Renal pelvis (tissue), 4 donors: Measurements from ENCODE around the gene CFAP54. TPM values are rescaled to one million over a fixed set of nuclear protein-coding genes. Genes with fewer than 3 reads are reported as not detected.
A peak's percentile ranks its signal among the peaks of the same experiment; 100 is the strongest.

Experiments
- DNase-seq: peaks from one replicate; pipeline ENCODE4 v3.0.0-alpha.2; 2013
- polyA plus RNA-seq, 3 donors: library from polyadenylated mRNA; unstranded; fragments of 120-200 nt; gene quantifications; one replicate each; pipeline ENCODE4 v1.2.1, GENCODE V29; 2013; ENCODE audit not compliant: insufficient read length in 3 of 3

Gene CFAP54
- polyA plus RNA-seq, 3 donors = 2.1 to 4.7 (median 2.7) TPM

DNA sequence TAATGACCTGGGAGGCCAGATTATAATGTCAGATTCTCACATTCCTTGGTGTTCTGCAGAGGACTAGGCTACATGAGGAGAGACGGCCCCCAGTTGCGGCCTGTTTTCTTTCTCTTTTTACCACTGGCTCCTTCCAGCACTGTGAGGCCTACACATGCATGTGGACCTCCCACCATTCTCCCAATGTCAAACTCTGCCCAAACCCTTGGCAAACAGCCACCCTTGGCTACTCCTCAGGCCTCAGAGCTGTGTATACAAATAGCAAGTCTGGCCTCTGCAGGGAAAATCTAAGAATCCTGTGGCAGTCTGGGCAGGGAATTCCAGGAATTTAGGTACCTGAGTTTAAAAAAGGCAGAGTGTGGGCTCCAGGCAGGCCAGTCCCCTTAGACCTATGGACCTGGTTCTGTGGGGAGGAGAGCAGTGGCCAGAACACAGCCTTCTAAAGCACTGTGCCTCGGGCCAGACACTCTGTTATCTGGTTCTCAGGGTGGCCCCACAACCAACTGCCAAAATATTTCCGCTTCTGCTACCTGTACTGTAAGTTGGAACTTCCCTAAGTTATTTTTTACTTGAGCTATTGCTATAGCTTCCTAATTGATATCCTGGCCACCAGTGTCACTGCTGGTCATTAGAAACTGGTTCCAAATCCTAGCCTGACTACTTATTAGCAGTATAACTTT lies 397.8 kb downstream of the CFAP54 start:
- no peak for DNase-seq

DNA sequence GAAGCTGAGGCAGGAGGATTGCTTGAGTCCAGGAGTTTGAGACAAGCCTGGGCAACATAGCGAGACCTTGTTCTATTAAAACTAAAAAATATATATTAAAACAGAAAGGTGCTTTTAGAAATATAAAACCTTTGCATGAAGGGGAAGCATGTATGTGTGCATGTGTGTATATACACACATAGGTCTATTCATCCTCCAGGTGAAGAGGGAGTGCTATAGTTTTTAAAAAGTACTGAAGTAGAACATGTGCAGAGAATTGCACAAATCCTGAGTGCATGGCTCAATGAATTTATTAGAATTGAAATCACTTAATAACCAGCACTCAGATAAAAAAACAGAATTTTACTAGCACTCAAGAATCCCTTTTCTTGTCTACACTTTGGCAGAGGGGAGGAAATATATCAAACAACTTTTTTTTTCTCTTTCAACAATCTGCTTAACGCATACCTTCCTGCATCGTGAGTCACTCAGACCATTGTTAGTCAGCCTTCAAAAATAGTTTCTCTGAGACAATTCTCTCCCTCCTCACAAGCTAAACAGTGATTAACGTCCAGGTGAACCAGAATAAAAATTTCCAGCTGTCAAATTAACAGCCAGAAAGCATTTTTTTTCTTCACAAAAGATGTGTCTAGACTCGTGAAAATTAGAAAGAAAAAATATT lies 400.0 kb downstream of the CFAP54 start:
- no peak for DNase-seq

GRCh38 chr12:96890331-96890730 lies 401.0 kb downstream of the CFAP54 start:
- DNase-seq = no peak

- no peak for DNase-seq
These were observed 402.7 kb downstream of the CFAP54 start for GRCh38 chr12:96892104-96892503.

GRCh38 chr12:96897421-96897820 lies 408.0 kb downstream of the CFAP54 start:
- no peak for DNase-seq

DNA sequence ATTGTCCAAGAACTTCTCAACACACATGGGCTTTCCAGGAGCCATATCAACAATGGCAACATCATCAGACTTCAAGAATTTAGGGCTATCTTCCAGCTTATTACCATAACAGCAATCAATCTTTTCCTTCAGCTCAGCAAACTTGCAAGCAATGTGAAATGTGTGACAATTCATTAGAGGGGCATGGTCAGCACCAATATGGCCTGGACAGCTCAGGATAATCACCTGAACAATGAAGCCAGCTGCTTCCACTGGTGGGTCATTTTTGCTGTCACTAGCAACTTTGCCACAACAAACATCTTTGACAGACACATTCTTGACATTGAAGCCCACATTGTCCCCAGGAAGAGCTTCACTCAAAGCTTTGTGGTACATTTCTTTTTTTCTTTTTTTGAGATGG lies 411.8 kb downstream of the CFAP54 start:
- no peak for DNase-seq

GRCh38 chr12:96902076-96902475 lies 412.7 kb downstream of the CFAP54 start:
- no peak for DNase-seq

GRCh38 chr12:96906498-96906848 lies 417.1 kb downstream of the CFAP54 start:
- DNase-seq = no peak

DNA sequence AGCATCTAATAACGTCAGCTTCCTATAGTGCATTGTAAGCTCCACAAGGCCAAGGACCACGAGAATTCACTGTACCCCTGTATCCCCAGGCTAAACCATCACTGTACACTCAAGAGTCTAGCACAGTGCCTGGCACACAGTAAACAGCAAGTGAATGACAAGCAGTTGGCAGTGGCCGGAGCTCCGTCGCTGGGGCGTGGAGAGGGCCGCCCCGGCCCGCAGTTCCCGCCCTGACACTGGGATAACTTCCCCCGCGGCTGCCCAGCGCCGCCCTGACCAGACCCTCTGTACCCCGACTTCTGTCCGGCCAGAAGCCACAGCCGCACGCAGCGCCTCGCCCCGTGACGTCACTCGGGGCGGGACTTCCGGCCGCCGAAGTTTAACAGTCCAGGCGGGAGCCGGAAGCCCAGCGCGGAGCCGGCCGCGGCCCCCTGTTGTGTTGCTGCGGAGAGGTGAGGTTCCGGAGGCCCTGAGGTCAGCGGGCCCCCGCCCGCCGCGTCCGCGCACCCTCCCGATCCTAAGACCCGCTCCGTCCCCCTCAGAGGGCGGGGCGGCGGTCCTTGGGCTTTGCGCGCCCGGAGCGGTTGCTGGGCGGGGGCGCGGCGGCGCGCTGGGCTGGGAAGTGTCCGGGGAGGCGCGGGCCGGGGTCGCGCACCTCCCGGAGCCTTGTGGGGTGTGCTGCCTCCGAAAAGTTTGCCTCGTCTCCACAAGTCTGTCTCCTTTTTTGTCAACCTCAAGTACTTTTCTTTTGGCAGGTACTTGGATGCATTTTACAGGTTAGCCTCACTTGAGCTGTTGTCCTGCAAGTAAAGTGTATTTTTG lies 417.7 kb downstream of the CFAP54 start, which contains the start of gene NEDD1:
Gene NEDD1 (plus strand): TSS at position 409 of the 822 bp plus-strand sequence. CDS start 2,503 bp downstream, outside the sequence.
- DNase-seq = peak; percentile 86

GRCh38 chr12:96907671-96908422 lies 418.5 kb downstream of the CFAP54 start:
- DNase-seq = peak; percentile 31

GRCh38 chr12:96908423-96908675 lies 419.0 kb downstream of the CFAP54 start:
- no peak for DNase-seq

DNA sequence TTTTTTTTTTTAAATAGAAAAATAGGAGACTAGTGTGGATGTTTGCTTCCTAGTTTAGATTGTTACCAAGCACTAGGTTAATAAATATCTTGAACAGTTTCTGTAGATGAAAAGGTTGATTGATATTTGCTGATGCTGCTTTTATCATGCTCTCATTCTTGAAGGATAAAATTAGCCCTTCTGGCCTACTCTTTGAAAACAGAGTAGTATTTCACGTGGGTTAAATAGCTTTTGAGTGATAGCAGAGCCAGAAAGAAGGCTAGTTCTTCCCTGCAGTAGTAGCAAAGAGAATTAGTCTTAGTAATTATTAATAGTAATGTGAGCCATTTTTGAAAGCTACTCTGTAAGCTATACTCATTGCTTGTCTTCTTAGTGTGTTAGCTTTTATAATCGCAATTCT lies 422.9 kb downstream of the CFAP54 start:
- DNase-seq = no peak

DNA sequence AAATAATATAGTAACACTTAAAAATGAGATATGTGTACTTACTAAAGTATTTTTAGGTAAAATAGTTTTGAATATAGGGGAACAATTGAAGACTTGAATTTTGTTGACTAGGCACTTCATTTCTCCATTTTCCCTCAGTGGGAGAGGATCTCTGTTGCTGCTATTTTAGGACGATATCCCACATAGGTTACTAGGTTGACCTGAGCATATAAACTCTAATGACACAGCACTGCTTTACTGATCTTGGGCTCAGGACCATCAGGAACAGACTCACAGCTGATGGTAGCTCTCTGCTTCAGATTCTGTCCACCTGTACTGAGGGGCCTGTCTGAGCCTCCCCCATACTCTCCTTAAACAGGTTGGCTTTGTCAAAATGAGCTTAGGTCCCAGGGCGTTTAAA lies 423.6 kb downstream of the CFAP54 start:
- no peak for DNase-seq

DNA sequence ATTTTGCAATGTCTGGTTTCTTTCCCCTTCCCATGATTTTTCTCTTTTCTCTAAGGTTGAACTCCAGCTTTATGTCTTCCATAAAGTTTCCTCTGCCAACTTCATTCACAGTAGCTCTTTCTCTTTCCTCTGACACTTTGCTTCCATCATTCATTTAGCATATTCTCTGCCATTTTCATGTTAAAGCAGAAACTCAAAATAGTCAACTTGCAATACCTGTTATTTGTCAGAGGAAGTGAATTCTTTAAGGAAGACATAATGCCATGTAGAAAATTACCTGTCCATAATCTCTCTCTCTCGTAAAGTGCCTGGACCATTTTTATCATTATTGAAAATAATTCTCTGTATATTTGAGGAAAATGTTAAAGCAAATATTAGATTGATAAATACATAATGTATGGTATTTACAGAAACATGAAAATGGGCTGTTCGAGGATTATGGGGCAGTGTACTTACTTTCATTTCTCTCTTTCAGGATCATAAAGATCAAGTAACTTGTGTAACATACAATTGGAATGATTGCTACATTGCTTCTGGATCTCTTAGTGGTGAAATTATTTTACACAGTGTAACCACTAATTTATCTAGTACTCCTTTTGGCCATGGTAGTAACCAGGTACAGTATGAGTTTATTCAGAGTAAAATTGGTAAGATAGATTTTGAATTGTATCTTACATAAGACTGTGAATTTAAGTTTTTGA lies 430.3 kb downstream of the CFAP54 start:
- no peak for DNase-seq

Other genes starting within 250 kb of the CFAP54 start
- 10 to 100 TPM; 29.9 to 38.3 (median 36.9) TPM for gene CDK17, start 89.1 kb upstream of the CFAP54 start, polyA plus RNA-seq